K562 (cell line): ENCODE measurements around the gene ZFYVE21. TPM values are rescaled to one million over a fixed set of nuclear protein-coding genes. Genes with fewer than 3 reads are reported as not detected.
A peak's percentile ranks its signal among the peaks of the same experiment; 100 is the strongest.

Experiments
- ARID2 ChIP-seq: fragments of 450-650 bp; IDR thresholded peaks from 2 replicates; pipeline ENCODE4 v1.6.1; 2017; ENCODE audit warnings: antibody characterized with exemption, mild to moderate bottlenecking
- BHLHE40 ChIP-seq: IDR thresholded peaks from 2 replicates; pipeline ENCODE4 v1.6.1; 2011; ENCODE audit warnings: low read length, improper control_type of control experiment
- CEBPB ChIP-seq: fragments of 450-650 bp; IDR thresholded peaks from 2 replicates; pipeline ENCODE4 v1.6.1; 2016; ENCODE audit warnings: missing genetic modification characterization, missing compliant biosample characterization
- FOXJ3 ChIP-seq: sonication (generic); formaldehyde crosslinking; IDR thresholded peaks from 2 replicates; pipeline ENCODE4 v1.4.0; 2020; ENCODE audit warnings: mild to moderate bottlenecking, missing genetic modification reagents
- LEF1 ChIP-seq: fragments of 450-650 bp; IDR thresholded peaks from 2 replicates; pipeline ENCODE4 v1.6.1; 2016; ENCODE audit warnings: mild to moderate bottlenecking
- MCM2 ChIP-seq: fragments of 450-650 bp; IDR thresholded peaks from 2 replicates; pipeline ENCODE4 v1.6.1; 2017; ENCODE audit warnings: low read depth, mild to moderate bottlenecking
- MEIS2 ChIP-seq: fragments of 450-650 bp; IDR thresholded peaks from 2 replicates; pipeline ENCODE4 v1.6.1; 2014; ENCODE audit warnings: mild to moderate bottlenecking; ENCODE audit not compliant: partially characterized antibody
- NFATC3 ChIP-seq: fragments of 450-650 bp; IDR thresholded peaks from 2 replicates; pipeline ENCODE4 v1.6.1; 2017; ENCODE audit warnings: mild to moderate bottlenecking
- PCBP2 ChIP-seq: fragments of 200-400 bp; formaldehyde crosslinking; IDR thresholded peaks from 2 replicates; pipeline ENCODE4 v1.6.1; 2018; ENCODE audit warnings: low read length, low read depth, mild to moderate bottlenecking, moderate library complexity; ENCODE audit not compliant: poor library complexity, severe bottlenecking
- POLR2A ChIP-seq: fragments of 450-650 bp; conservative IDR thresholded peaks from 2 replicates; pipeline ENCODE4 v1.6.1; 2016
- PTTG1 ChIP-seq: fragments of 450-650 bp; IDR thresholded peaks from 2 replicates; pipeline ENCODE4 v1.6.1; 2016; ENCODE audit warnings: low read depth, mild to moderate bottlenecking, missing genetic modification characterization, missing compliant biosample characterization
- SREBF1 ChIP-seq: fragments of 150-350 bp; IDR thresholded peaks from 2 replicates; pipeline ENCODE4 v1.6.1; 2014; ENCODE audit warnings: antibody characterized with exemption, low read depth, low read length, borderline replicate concordance
- U2AF1 ChIP-seq: fragments of 200-400 bp; formaldehyde crosslinking; optimal IDR thresholded peaks from 2 replicates; pipeline ENCODE3; 2017; ENCODE audit warnings: mild to moderate bottlenecking, low read depth, low read length, moderate library complexity
- ZNF133 ChIP-seq: fragments of 250-450 bp; sonication (Bioruptor Pico); IDR thresholded peaks from 2 replicates; pipeline ENCODE4 v1.4.0; 2020; ENCODE audit warnings: mild to moderate bottlenecking
- ZNF224 ChIP-seq: sonication (generic); formaldehyde crosslinking; IDR thresholded peaks from 2 replicates; pipeline ENCODE4 v1.8.0; 2022; ENCODE audit warnings: mild to moderate bottlenecking, missing genetic modification reagents
- ZNF41 ChIP-seq: fragments of 250-450 bp; sonication (Bioruptor Pico); conservative IDR thresholded peaks from 2 replicates; pipeline ENCODE4 v1.4.0; 2020; ENCODE audit warnings: mild to moderate bottlenecking
- ZNF707 ChIP-seq: fragments of 250-450 bp; sonication (Bioruptor Pico); conservative IDR thresholded peaks from 2 replicates; pipeline ENCODE4 v1.8.0; 2022; ENCODE audit warnings: inconsistent platforms, mild to moderate bottlenecking, moderate library complexity
- ZNF780A ChIP-seq: fragments of 250-450 bp; sonication (Bioruptor Pico); IDR thresholded peaks from 2 replicates; pipeline ENCODE4 v1.5.0; 2021; ENCODE audit warnings: mild to moderate bottlenecking
- polyA plus RNA-seq, 8 experiments: library from polyadenylated mRNA; depleted of rRNA in 4 of 8; stranded (reverse) in 5 of 8; unstranded in 3 of 8; fragments of >200 nt; fragmentation: Nextera tagmentation in 2 of 8; fragmentation: Illumina TruSeq in 1 of 8; extraction: Ambion mirVana in 2 of 8; extraction: Trizol in 1 of 8; gene quantifications; 2 replicates each; pipeline versions ENCODE4 v1.2.1 to v1.2.3, GENCODE V29; 2011 to 2014; ENCODE audit warnings: inconsistent platforms in 1 of 8, missing spikeins in 1 of 8
- total RNA-seq, 7 experiments: library from RNA; depleted of rRNA in 6 of 7; stranded (reverse); fragments of >200 nt in 6 of 7; fragmentation: Illumina TruSeq in 2 of 7; extraction: Trizol in 2 of 7; gene quantifications; 2 replicates each; pipeline versions ENCODE4 v1.2.1 to v1.2.3, GENCODE V29; 2011 to 2021; ENCODE audit warnings: low replicate concordance in 1 of 7
- TF ChIP-seq, protein P1 (sequence below), 2 experiments: fragments of 150-350 bp in 1 of 2; IDR thresholded peaks; 2 replicates each; pipeline ENCODE4 v1.6.1; 2012 to 2016; ENCODE audit warnings: low read depth in 2 of 2, low read length in 2 of 2, mild to moderate bottlenecking in 1 of 2, moderate library complexity in 1 of 2
- TF ChIP-seq, protein P2 (sequence below), 2 experiments: fragments of 450-650 bp; conservative IDR thresholded peaks; 2 replicates each; pipeline ENCODE4 v1.6.1; 2017; ENCODE audit warnings: mild to moderate bottlenecking in 2 of 2, moderate library complexity in 2 of 2
- TF ChIP-seq, protein P3 (sequence below), 2 experiments: fragments of 450-650 bp; IDR thresholded peaks; 2 replicates each; pipeline ENCODE4 v1.6.1; 2016

ZFYVE21 gene
- total and polyA plus RNA-seq, 9 of the 15 experiments (the other 6 are each of a cell fraction or from before 2014, with no cell fraction given) = 0.90 to 23.1 (median 15.6) TPM

DNA sequence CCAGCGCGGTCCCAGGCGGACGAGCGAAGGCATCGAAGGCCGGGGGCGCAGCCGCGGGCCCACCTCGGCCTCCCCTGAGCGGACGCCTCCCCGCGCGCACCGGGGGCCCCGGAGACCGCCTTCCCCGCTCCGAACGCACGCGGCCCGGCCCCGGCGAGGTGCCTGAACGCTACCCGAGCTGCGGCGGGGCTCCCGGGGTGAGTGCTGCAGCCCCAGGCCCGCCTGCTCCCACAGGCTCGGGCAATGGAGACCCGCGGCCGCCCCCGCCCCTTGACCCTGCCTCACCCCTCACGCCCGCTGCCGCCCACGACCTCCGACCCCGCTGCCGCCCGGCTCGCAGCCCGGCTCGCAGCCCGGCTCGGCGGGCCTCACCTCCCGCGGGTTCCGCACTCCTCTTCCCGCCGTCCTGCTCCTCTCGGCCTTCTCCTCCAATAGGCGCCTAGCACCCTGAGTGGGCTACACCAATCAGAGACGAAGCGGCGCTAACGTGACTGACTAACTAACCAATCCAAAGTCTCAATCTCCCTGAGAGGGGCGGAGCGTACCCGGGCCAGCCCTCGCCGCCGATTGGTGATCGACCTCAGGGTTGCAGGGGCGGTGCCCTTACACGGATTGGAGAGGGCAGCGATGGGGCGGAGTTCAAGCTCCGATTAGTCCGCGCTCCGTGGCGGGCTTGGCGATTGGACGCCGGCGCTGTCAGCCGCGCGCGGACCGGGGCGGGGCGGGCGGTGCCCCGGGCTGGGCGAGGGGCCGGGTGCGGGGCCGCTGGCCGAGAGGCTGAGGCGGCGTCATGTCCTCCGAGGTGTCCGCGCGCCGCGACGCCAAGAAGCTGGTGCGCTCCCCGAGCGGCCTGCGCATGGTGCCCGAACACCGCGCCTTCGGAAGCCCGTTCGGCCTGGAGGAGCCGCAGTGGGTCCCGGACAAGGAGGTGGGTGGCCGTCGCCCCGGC, at the start of gene ZFYVE21, which contains the start of gene XRCC3 (continued):
- TF ChIP-seq, protein P1, sequence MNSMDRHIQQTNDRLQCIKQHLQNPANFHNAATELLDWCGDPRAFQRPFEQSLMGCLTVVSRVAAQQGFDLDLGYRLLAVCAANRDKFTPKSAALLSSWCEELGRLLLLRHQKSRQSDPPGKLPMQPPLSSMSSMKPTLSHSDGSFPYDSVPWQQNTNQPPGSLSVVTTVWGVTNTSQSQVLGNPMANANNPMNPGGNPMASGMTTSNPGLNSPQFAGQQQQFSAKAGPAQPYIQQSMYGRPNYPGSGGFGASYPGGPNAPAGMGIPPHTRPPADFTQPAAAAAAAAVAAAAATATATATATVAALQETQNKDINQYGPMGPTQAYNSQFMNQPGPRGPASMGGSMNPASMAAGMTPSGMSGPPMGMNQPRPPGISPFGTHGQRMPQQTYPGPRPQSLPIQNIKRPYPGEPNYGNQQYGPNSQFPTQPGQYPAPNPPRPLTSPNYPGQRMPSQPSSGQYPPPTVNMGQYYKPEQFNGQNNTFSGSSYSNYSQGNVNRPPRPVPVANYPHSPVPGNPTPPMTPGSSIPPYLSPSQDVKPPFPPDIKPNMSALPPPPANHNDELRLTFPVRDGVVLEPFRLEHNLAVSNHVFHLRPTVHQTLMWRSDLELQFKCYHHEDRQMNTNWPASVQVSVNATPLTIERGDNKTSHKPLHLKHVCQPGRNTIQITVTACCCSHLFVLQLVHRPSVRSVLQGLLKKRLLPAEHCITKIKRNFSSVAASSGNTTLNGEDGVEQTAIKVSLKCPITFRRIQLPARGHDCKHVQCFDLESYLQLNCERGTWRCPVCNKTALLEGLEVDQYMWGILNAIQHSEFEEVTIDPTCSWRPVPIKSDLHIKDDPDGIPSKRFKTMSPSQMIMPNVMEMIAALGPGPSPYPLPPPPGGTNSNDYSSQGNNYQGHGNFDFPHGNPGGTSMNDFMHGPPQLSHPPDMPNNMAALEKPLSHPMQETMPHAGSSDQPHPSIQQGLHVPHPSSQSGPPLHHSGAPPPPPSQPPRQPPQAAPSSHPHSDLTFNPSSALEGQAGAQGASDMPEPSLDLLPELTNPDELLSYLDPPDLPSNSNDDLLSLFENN (IDR thresholded peaks at IDR 0.05; ENCODE audit: low read depth in 2 of 2, low read length in 2 of 2) = no peak
- no peak for TF ChIP-seq ARID2
- TF ChIP-seq ZNF41 = no peak
- no peak for TF ChIP-seq FOXJ3 (CRISPR knock-in tag)
- TF ChIP-seq, protein P2, sequence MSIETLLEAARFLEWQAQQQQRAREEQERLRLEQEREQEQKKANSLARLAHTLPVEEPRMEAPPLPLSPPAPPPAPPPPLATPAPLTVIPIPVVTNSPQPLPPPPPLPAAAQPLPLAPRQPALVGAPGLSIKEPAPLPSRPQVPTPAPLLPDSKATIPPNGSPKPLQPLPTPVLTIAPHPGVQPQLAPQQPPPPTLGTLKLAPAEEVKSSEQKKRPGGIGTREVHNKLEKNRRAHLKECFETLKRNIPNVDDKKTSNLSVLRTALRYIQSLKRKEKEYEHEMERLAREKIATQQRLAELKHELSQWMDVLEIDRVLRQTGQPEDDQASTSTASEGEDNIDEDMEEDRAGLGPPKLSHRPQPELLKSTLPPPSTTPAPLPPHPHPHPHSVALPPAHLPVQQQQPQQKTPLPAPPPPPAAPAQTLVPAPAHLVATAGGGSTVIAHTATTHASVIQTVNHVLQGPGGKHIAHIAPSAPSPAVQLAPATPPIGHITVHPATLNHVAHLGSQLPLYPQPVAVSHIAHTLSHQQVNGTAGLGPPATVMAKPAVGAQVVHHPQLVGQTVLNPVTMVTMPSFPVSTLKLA (conservative IDR thresholded peaks at IDR 0.05) = no peak
- TF ChIP-seq ZNF224 = no peak
- TF ChIP-seq SREBF1 = no peak; the same call in 1 of the 2 replicates
- no peak for TF ChIP-seq MEIS2
- TF ChIP-seq ZNF133 = no peak
- no peak for TF ChIP-seq PCBP2
- no peak for TF ChIP-seq PTTG1 (tag)
- no peak for TF ChIP-seq ZNF707 (CRISPR knock-in tag)
- no peak for TF ChIP-seq MCM2
- no peak; the same call in 1 of the 2 replicates for TF ChIP-seq BHLHE40
- peak; percentile 38; the same call in 1 of the 2 replicates for TF ChIP-seq NFATC3
- no peak for TF ChIP-seq ZNF780A (CRISPR knock-in tag)
- TF ChIP-seq, protein P3, sequence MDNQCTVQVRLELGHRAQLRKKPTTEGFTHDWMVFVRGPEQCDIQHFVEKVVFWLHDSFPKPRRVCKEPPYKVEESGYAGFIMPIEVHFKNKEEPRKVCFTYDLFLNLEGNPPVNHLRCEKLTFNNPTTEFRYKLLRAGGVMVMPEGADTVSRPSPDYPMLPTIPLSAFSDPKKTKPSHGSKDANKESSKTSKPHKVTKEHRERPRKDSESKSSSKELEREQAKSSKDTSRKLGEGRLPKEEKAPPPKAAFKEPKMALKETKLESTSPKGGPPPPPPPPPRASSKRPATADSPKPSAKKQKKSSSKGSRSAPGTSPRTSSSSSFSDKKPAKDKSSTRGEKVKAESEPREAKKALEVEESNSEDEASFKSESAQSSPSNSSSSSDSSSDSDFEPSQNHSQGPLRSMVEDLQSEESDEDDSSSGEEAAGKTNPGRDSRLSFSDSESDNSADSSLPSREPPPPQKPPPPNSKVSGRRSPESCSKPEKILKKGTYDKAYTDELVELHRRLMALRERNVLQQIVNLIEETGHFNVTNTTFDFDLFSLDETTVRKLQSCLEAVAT (IDR thresholded peaks at IDR 0.05) = peak in 1 of 2 experiments; percentile 96; a peak in 1 of 4 replicates
- no peak for TF ChIP-seq LEF1
- TF ChIP-seq CEBPB (tag) = no peak
- peak; percentile 74 for TF ChIP-seq POLR2A
- TF ChIP-seq U2AF1 = no peak
